GM23338 (cell line): ENCODE data around the gene GNB2. TPM values are rescaled to one million over a fixed set of nuclear protein-coding genes. Genes with fewer than 3 reads are reported as not detected.

ENCODE experiments used
- ATAC-seq: fragments of 200-7000 bp; cut with Tn5 transposase; 3 replicates; pipeline ENCODE4 v1.9.1; 2020
- DNase-seq: peaks from one replicate; pipeline ENCODE4 v3.0.0-alpha.2; 2015; ENCODE audit warnings: low spot score
- H2AFZ ChIP-seq: fragments of 200-600 bp; sonication (generic); 2 replicates; pipeline ENCODE4 v1.8.0; 2016; ENCODE audit warnings: antibody characterized with exemption, mild to moderate bottlenecking, moderate library complexity
- H3F3A ChIP-seq: fragments of 200-600 bp; sonication (generic); replicated peaks from 2 replicates; pipeline ENCODE4 v1.8.0; 2017; ENCODE audit warnings: antibody characterized with exemption, mixed run types, low read depth
- H3K27ac ChIP-seq: fragments of 200-600 bp; sonication (generic); 2 replicates; pipeline ENCODE4 v1.6.1; 2016; ENCODE audit warnings: low read depth
- H3K27me3 ChIP-seq: fragments of 200-600 bp; sonication (generic); 2 replicates; pipeline ENCODE4 v1.8.0; 2016; ENCODE audit warnings: mild to moderate bottlenecking, mixed run types, moderate library complexity; ENCODE audit not compliant: insufficient read depth
- H3K36me3 ChIP-seq: fragments of 200-600 bp; sonication (generic); 2 replicates; pipeline ENCODE4 v1.8.0; 2016; ENCODE audit warnings: mild to moderate bottlenecking; ENCODE audit not compliant: insufficient read depth
- H3K4me1 ChIP-seq: fragments of 200-600 bp; sonication (generic); 2 replicates; pipeline ENCODE4 v1.8.0; 2016; ENCODE audit warnings: mild to moderate bottlenecking, moderate library complexity; ENCODE audit not compliant: insufficient read depth
- H3K4me2 ChIP-seq: fragments of 200-600 bp; sonication (generic); 2 replicates; pipeline ENCODE4 v1.7.1; 2017; ENCODE audit warnings: mixed run types
- H3K4me3 ChIP-seq: fragments of 200-600 bp; sonication (generic); 2 replicates; pipeline ENCODE4 v1.6.1; 2016; ENCODE audit warnings: mixed run types
- H3K79me2 ChIP-seq: fragments of 200-600 bp; sonication (generic); replicated peaks from 2 replicates; pipeline ENCODE4 v1.8.0; 2017; ENCODE audit warnings: mild to moderate bottlenecking; ENCODE audit not compliant: insufficient read depth
- H3K9me2 ChIP-seq: fragments of 200-600 bp; sonication (generic); 2 replicates; pipeline ENCODE4 v1.8.0; 2017; ENCODE audit not compliant: insufficient read depth
- H4K20me1 ChIP-seq: fragments of 200-600 bp; sonication (generic); replicated peaks from 2 replicates; pipeline ENCODE4 v1.8.0; 2017; ENCODE audit warnings: mild to moderate bottlenecking; ENCODE audit not compliant: insufficient read depth
- H3K27ac Mint-ChIP-seq: 2 replicates; pipeline ENCODE4 v1.8.0; 2020; ENCODE audit warnings: inconsistent platforms, mild to moderate bottlenecking, moderate library complexity, mixed read lengths
- H3K27me3 Mint-ChIP-seq: 3 replicates; pipeline ENCODE4 v1.8.0; 2022; ENCODE audit warnings: low read depth, mild to moderate bottlenecking, moderate library complexity, mixed read lengths, inconsistent platforms; ENCODE audit not compliant: insufficient read depth, poor library complexity
- H3K36me3 Mint-ChIP-seq: 3 replicates; pipeline ENCODE4 v1.8.0; 2021; ENCODE audit warnings: low read depth, mild to moderate bottlenecking, inconsistent platforms, moderate library complexity, mixed read lengths
- H3K4me1 Mint-ChIP-seq: 3 replicates; pipeline ENCODE4 v1.8.0; 2020; ENCODE audit warnings: mild to moderate bottlenecking, inconsistent platforms, mixed read lengths
- H3K4me3 Mint-ChIP-seq: 3 replicates; pipeline ENCODE4 v1.8.0; 2021; ENCODE audit warnings: moderate library complexity, mild to moderate bottlenecking, inconsistent platforms, mixed read lengths
- H3K9me3 Mint-ChIP-seq: 3 replicates; pipeline ENCODE4 v1.8.0; 2020; ENCODE audit warnings: moderate library complexity, mild to moderate bottlenecking, inconsistent platforms, mixed read lengths
- CREB1 ChIP-seq: fragments of 250-450 bp; sonication (Bioruptor Pico); IDR thresholded peaks from 2 replicates; pipeline ENCODE4 v1.5.0; 2020; ENCODE audit warnings: low read depth, mild to moderate bottlenecking, moderate library complexity
- CTCF ChIP-seq, 2 experiments: fragments of 200-600 bp in 1 of 2; sonication (generic) in 1 of 2; conservative IDR thresholded peaks; 2 replicates each; pipeline versions ENCODE4 v1.5.1 to v1.6.1; 2016 to 2017; ENCODE audit warnings: antibody characterized with exemption in 2 of 2, low read depth in 2 of 2, mild to moderate bottlenecking in 2 of 2, moderate library complexity in 1 of 2
- EZH2 ChIP-seq: fragments of 200-600 bp; sonication (generic); IDR thresholded peaks from one replicate; pipeline ENCODE4 v1.8.0; 2017; ENCODE audit warnings: antibody characterized with exemption, mild to moderate bottlenecking, low read depth; ENCODE audit not compliant: unreplicated experiment
- EZH2phosphoT487 ChIP-seq: fragments of 200-600 bp; sonication (generic); IDR thresholded peaks from one replicate; pipeline ENCODE4 v1.8.1; 2018; ENCODE audit warnings: antibody characterized with exemption; ENCODE audit not compliant: unreplicated experiment
- JUNB ChIP-seq: IDR thresholded peaks from one replicate; pipeline ENCODE4 v1.6.1; 2016; ENCODE audit warnings: antibody characterized with exemption; ENCODE audit not compliant: unreplicated experiment
- NANOG ChIP-seq: IDR thresholded peaks from 2 replicates; pipeline ENCODE4 v1.6.1; 2016; ENCODE audit warnings: antibody characterized with exemption, borderline replicate concordance
- POLR2AphosphoS5 ChIP-seq: IDR thresholded peaks from 2 replicates; pipeline ENCODE4 v1.6.1; 2016; ENCODE audit warnings: antibody characterized with exemption, low read depth
- REST ChIP-seq: IDR thresholded peaks from one replicate; pipeline ENCODE4 v1.6.1; 2018; ENCODE audit warnings: antibody characterized with exemption; ENCODE audit not compliant: unreplicated experiment
- STAT1 ChIP-seq: IDR thresholded peaks from one replicate; pipeline ENCODE4 v1.6.1; 2016; ENCODE audit warnings: antibody characterized with exemption; ENCODE audit not compliant: unreplicated experiment
- ZNF114 ChIP-seq: fragments of 250-450 bp; sonication (Bioruptor Pico); IDR thresholded peaks from 2 replicates; pipeline ENCODE4 v1.5.0; 2020; ENCODE audit warnings: mild to moderate bottlenecking, moderate library complexity
- ZNF331 ChIP-seq: fragments of 250-450 bp; sonication (Bioruptor Pico); IDR thresholded peaks from 2 replicates; pipeline ENCODE4 v1.5.0; 2020; ENCODE audit warnings: low read depth, mild to moderate bottlenecking, moderate library complexity
- ZNF462 ChIP-seq: fragments of 250-450 bp; sonication (Bioruptor Pico); IDR thresholded peaks from 2 replicates; pipeline ENCODE4 v1.5.0; 2020; ENCODE audit warnings: mild to moderate bottlenecking, moderate library complexity
- polyA plus RNA-seq: library from polyadenylated mRNA; unstranded; fragments of >200 nt; fragmentation: Nextera tagmentation; extraction: Ambion mirVana; gene quantifications from 2 replicates; pipeline ENCODE4 v1.2.1, GENCODE V29; 2016
- total RNA-seq: library from RNA; depleted of rRNA; stranded (reverse); fragments of >200 nt; shearing (Covaris generic); gene quantifications from 2 replicates; pipeline ENCODE4 v1.2.3, GENCODE V29; 2014
- TF ChIP-seq, protein P1 (sequence below): IDR thresholded peaks from 2 replicates; pipeline ENCODE4 v1.6.1; 2016; ENCODE audit warnings: antibody characterized with exemption

GNB2 gene
- total and polyA plus RNA-seq, 2 experiments from 2014 or later = 112 to 153 TPM

DNA sequence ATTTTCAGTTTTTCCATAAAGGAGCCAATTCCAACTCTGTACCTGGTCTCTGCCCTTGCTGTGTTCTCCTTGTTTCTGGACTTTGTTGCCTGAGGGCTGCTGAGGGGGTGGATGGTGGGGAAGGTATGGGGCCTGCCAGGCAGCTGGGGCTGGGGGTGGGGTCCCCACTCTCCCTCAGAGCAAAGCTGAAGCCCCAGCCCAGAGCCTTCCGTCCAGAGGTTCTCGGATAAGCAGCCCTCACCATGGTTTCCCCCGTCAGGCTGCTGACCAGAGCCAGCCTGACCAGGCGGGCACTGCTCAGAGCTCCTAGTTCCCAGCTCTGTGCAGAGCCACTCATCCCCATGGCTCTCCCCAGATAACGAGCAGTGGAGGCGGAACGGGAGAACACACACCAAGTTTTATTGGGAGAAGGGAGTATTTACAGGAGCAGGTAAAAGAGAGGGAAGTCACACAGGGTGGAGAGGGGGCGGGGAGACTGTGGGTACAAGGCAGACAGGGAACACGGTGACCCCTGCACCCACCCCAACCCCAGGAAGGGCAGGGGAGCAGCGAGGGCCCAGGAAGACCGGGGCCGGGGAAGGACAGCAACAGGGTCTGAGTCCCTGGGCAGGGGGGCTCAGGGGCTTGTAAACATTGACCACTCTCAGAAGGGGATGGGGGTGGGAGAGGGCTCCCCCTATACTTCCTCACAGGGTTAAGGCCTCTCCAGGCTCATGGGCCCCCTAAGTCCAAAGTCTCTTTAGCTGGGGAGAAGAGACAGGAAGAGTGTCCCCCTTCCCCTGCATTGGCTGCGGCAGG, 5.8 kb downstream of the GNB2 start:
- no peaks in the 10 kb centered on the region; the same call in 1 of the 2 replicates for H4K20me1 ChIP-seq

More for the DNA sequence above, 5.8 kb downstream of the GNB2 start:
- Mint-ChIP-seq H3K36me3 (peaks cover 48% of the 10 kb centered on the region), H3K4me3 (no peak overlapping the region), H3K4me1 (peaks cover 11% of the 10 kb centered on the region), H3K27ac (0 out of 2 replicates have a peak overlapping the region, but pooled peaks have one; percentile 28), H3K9me3 (no peaks in the 10 kb centered on the region), H3K27me3 (peaks cover 19% of the 10 kb centered on the region)
- Histone ChIP-seq H3F3A (peaks cover 42% of the 10 kb centered on the region), H3K4me3 (no peak overlapping the region), H3K36me3 (no peaks in the 10 kb centered on the region; the same call in 1 of the 2 replicates), H3K4me1 (peaks cover 11% of the 10 kb centered on the region), H3K4me2 (no peak overlapping the region), H3K79me2 (no peaks in the 10 kb centered on the region), H2AFZ (no peak overlapping the region), H3K9me2 (no peaks in the 10 kb centered on the region), H3K27ac (peak overlapping the region; percentile 81), H3K27me3 (no peaks in the 10 kb centered on the region)
- ATAC-seq (no peak; the same call in 2 of the 3 replicates), DNase-seq (no peak)
- TF ChIP-seq EZH2 (no peak), POLR2AphosphoS5 (no peak; the same call in 1 of the 2 replicates), ZNF114 (CRISPR knock-in tag) (no peak), ZNF462 (CRISPR knock-in tag) (no peak), REST (no peak), CREB1 (CRISPR knock-in tag) (no peak), EZH2phosphoT487 (no peak), JUNB (no peak), CTCF (conservative IDR thresholded peaks at IDR 0.05; ENCODE audit: low read depth in 2 of 2) (no peak), STAT1 (no peak), ZNF331 (no peak), NANOG (no peak)
- TF ChIP-seq, protein P1, sequence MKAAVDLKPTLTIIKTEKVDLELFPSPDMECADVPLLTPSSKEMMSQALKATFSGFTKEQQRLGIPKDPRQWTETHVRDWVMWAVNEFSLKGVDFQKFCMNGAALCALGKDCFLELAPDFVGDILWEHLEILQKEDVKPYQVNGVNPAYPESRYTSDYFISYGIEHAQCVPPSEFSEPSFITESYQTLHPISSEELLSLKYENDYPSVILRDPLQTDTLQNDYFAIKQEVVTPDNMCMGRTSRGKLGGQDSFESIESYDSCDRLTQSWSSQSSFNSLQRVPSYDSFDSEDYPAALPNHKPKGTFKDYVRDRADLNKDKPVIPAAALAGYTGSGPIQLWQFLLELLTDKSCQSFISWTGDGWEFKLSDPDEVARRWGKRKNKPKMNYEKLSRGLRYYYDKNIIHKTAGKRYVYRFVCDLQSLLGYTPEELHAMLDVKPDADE = no peak
